ENCODE results near the gene IGSF23.
"Not testable (repeated sequence)": the region's sequence is repeated elsewhere in the genome, so short reads cannot be mapped to it uniquely, and the experiment has no call there.

IGSF23 gene

GRCh38 chr19:44614313-44614712, 950 bp downstream of the IGSF23 start:
- no peak for DNase-seq

DNA sequence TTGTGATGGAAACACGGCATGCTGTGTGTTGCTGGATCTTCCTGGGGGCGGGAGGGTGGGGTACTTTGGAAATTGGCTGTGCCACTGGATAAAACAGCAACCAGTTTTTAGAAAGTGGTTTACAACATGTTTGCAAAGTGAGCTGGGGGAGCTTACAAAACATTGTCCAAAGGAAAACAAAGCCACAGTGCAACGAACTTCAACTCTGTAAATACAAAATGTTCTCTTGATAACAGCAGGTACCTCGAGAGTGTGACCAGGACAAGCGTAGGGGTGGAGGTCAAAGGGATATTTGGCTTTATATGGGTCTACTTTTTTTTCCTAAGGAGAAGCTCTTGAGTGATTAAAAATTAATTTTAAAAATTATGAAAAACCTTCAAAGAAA, 2.5 kb downstream of the IGSF23 start:
- no peak for DNase-seq

GRCh38 chr19:44617110-44617880, 3.9 kb downstream of the IGSF23 start:
- no peak for DNase-seq

GRCh38 chr19:44618640-44619357, 5.4 kb downstream of the IGSF23 start:
- DNase-seq, result no peak

GRCh38 chr19:44620667-44621066, 7.3 kb downstream of the IGSF23 start:
- DNase-seq, result no peak

DNA sequence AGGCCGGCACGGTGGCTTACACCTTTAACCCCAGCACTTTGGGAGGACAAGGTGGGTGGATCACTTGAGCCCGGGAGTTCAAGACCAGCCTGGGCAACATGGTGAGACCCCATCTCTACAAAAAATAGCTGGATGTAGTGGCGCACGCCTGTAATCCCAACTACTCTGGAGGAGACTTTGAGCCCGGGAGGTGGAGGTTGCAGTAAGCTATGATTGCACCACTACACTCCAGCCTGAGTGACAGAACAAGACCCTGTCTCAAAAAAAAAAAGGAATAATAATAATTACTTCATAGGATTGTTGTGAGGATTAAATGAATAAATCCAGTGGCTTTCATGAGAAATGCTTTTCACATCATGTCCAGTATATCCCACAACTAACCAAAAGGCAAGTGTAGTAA, 8.0 kb downstream of the IGSF23 start:
- no peak for DNase-seq

- DNase-seq, result peak in 1 of 2 experiments; percentile 4
These were observed 9.7 kb downstream of the IGSF23 start for GRCh38 chr19:44623080-44623479.

- DNase-seq, result no peak
These were observed 10.3 kb downstream of the IGSF23 start for GRCh38 chr19:44623626-44624025.

DNA sequence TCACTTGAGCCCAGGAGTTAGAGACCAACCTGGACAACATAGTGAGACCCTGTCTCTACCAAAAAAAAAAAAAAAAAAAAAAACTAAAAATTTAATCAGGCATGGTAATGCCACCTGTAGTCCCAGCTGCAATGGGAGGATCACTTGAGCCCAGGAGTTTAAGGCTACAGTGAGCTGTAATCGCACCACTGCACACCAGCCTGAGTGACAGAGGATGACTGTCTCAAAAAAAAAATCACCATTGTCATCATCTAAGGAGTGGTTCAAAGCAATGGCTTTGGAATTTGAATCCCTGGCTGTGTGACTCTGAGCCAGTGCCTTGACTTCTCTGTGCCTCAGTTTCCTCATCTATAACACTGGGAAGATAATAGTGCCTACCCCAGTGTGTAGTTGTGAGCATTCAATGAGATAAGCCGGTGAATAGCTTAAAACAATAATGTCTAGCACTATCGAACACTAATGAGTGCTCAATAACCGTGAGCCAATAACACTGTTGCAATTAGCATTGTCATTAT, 11.5 kb downstream of the IGSF23 start:
- no peak for DNase-seq

DNA sequence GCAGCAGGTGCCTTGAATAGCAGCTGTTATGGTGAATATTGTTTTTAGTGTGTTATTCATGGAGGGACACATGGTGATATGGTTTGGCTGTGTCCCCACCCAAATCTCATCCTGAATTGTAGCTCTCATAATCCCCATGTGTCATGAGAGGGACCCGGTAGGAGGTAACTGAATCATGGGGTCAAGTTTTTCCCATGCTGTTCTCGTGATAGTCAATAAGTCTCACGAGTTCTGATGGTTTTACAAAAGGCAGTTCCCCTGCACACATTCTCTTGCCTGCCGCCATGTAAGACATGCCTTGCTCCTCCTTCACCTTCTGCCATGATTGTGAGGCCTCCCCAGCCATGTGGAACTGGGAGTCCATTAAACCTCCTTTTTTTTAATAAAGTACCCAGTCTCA, 12.3 kb downstream of the IGSF23 start:
- DNase-seq, result not testable (repeated sequence)

DNA sequence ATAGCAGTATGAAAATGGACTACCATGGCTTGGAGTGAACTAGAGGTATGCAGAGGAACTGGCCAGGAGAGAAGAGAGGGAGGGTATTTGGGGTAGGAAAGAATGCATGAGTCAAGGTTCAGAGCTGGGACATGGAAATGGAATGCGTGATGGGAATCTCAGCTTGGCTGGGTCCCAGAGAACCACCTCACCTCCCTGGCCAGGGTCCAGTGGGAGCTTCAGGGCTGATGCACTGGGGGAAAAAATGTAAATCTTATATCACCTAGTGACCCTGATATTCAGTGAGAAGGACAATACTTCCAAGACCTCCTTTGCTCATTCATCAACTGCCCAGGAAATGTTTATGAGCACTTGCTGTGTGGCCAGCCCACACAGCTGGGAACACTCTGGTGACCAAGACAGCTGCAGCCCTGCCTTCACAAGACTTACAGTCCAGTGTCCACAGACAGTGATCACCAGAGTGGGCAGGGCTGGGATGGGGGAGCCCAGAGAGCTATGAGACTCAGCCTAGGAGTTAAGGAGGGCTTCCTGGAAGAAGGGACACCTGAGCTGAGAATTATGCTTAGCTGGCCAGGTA, 12.8 kb downstream of the IGSF23 start:
- no peak for DNase-seq

- DNase-seq, result no peak
These were observed 14.3 kb downstream of the IGSF23 start for GRCh38 chr19:44627631-44628030.

DNA sequence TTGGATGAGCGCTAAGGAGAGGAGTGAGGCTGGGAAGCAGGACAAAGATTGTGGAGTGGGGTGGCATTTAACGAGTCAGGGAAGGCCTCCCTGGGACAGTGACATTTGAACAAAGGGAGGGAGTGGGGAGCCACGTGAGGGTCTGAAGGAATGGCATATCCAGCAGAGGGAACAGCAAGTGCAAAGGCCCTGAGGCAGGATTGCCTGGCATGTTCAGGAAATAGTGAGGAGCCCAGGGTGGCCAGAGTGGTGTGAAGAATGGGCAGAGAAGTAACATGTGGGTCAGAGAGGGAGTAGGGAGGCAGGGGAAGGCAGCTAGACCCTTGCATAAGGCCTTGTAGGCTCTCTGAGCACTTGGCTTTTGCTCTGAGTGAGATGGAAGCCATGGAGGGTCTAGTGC, 15.4 kb downstream of the IGSF23 start:
- DNase-seq, result no peak

- DNase-seq, result not testable (repeated sequence)
These were observed 18.2 kb downstream of the IGSF23 start for GRCh38 chr19:44631611-44632010.

DNA sequence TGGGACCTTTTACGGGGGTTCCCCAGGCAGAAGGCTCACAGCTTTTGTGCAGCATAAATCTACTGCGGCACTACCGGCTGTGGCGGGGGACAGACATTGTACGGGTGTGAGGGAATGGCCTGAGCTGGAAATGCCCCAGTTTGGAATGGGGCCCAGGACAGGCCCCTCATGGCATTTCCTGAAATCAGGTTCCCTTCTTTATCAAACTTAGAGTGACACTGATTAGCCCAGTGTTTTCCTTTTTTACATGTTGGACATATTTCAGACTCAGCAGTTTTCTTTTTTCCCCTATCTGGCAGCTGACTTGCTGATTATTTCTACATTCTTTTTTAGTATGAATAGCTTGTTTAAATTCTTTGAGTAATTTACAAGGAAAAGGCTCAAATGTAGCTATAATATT, 20.7 kb downstream of the IGSF23 start:
- DNase-seq, result not testable (repeated sequence)

DNA sequence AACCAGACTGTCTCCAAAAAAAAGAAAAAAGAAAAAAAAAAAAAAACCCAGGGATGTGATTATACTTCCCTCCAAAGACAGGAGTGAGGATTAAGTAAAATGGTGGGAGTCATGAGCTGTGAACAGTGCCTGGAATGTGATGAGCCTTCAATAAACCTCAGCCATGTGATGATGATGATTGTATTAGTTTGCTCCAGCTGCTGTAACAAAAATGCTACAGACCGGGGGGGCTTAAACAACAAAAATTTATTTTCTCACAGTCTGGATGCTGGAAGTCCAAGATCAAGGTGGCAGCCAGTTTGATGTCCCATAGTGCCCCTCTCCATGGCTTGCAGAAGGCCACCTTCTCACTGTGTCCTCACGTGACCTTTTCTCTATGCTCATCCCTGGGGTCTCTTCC, 21.4 kb downstream of the IGSF23 start:
- DNase-seq, result no peak

DNA sequence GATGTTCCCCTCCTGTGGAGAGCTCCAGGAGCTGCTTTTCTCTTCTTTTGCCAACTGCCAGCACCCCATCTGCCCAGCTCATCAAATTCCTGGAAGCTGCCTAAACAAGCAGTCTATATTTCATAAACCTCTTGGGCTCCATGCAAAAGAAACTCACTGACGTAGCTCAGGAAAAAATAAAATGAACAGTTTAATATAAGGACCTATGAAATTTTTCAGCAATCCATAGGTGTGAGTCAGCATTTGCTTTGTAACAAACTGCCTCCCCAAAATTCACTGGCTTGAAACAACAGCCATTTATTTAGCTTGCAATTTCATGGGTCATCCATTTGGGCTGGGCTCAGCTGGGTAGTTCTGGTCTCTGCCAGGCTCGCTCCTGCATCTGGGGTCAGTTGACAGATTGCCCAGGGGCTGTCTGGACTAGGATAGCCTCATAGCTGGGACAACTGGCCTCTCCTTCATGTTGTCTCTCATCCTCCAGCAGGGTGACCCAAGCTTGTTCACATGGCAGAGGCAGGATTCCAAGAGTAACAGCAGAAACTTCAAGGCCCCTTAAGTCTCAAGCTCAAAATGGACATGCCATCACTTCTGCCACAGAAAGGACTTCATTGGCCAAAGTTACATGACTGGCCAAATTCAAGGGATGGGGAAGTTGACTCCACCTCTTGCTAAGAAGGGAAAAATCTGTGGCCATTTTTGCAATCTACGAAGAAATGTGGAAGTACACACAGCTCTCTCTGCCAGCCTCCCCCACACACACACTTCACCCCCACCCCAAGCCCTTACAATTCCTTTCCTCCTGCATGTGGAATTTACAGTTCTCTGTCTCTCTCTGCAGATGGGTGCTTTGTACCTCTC, 22.4 kb downstream of the IGSF23 start:
- DNase-seq, result peak; percentile 72 to 77

DNA sequence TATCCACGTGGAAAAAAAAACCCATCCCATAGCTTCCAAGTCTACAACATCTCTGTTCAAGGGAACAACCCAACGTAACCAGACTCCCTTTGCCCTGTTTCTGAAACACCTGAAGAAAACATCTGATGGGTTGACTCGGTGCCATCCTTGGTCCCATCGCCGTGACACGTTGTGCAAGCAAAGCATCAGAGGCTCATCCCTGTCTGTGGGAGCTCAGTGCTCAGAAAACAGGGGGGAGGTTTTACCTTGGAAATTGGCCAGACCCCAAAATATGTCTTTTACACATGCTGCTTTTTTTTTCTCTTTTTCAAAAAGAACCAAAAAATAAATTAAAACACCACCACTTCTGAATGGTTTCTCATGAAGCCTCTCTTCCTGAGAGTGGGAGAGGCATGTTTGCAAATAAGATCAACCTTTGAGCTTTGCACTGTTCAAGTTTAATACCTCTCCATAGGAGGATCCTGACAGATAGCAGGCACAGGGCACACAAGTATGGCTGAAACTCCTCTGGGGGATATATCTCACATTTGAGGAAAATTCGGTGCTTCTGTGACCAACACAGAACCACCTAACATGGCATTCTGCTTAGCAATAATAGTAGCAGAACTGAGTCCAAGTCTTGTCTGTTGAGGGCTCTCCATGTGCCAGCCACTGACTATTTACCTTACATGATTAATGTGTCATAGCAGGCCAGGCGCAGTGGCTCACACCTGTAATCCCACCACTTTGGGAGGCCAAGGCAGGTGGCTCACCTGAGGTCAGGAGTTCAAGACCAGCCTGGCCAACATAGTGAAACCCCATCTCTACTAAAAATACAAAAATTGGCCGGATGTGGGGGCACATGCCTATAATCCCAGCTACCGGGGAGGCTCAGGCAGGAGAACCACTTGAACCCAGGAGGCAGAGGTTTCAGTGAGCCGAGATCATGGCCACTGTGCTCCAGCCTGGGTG, 23.4 kb downstream of the IGSF23 start:
- DNase-seq, result no peak

- DNase-seq, result no peak
These were observed 24.0 kb downstream of the IGSF23 start for GRCh38 chr19:44637390-44637764.

DNA sequence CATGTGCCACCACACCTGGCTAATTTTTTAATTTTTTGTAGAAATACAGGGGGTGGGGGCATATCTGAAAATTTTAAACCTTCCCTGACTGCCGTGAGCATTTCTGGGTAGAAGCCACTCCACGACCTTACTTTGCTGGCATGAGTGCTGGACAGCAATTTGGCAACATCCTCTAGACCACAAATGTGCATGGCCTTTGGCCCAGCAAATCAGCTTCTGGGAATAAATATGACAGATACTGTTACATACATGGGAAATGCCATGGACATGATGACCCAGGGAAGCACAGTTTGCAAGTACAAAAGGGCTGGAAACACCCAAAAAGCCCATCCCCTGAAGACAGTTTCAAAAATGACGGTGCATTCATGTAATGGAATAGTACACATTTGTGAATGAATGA, 27.2 kb downstream of the IGSF23 start:
- DNase-seq, result peak in 1 of 2 experiments; percentile 17

GRCh38 chr19:44641501-44642265, 28.3 kb downstream of the IGSF23 start:
- no peak for DNase-seq

All from AML-193 (cell line).